22Rv1 (cell line): ENCODE measurements around the gene AKT1S1.

Experiments
- CTCF ChIP-seq: fragments of 450-650 bp; IDR thresholded peaks from 2 replicates; pipeline ENCODE4 v1.5.1; 2017; ENCODE audit warnings: mild to moderate bottlenecking
- ZFX ChIP-seq: fragments of 450-650 bp; IDR thresholded peaks from 2 replicates; pipeline ENCODE4 v1.6.1; 2017; ENCODE audit warnings: antibody characterized with exemption, borderline replicate concordance

GRCh38 chr19:49887665-49888509 lies 10.7 kb upstream of the AKT1S1 start:
- no peak for TF ChIP-seq CTCF
- TF ChIP-seq ZFX, result no peak
